Esophagus muscularis mucosa (tissue), 4 donors: Measurements from ENCODE around the gene ATXN1L. TPM values are rescaled to one million over a fixed set of nuclear protein-coding genes. Genes with fewer than 3 reads are reported as not detected.

ENCODE experiments used
- DNase-seq: peaks from one replicate; pipeline ENCODE4 v3.0.0-alpha.2; 2017; ENCODE audit errors: extremely low spot score
- H3K27ac ChIP-seq, 4 donors: fragments of 200-600 bp; sonication (generic); replicated peaks in 1 of 4; 1 replicate in 3 of 4; 2 replicates in 1 of 4; pipeline ENCODE4 v1.5.1; 2016 to 2019; ENCODE audit warnings: mild to moderate bottlenecking in 1 of 4
- H3K27me3 ChIP-seq, 4 donors: fragments of 200-600 bp; sonication (generic); one replicate each; pipeline versions ENCODE4 v1.5.1 to v1.6.0; 2016 to 2019
- H3K36me3 ChIP-seq, 4 donors: fragments of 200-600 bp; sonication (generic); one replicate each; pipeline ENCODE4 v1.5.1; 2016 to 2019
- H3K4me1 ChIP-seq, 4 donors: fragments of 200-600 bp; sonication (generic); one replicate each; pipeline ENCODE4 v1.5.1; 2016 to 2019
- H3K4me3 ChIP-seq, 4 donors: fragments of 200-600 bp; sonication (generic); 1 replicate in 2 of 4; 2 replicates in 2 of 4; pipeline ENCODE4 v1.5.1; 2016 to 2019; ENCODE audit warnings: mild to moderate bottlenecking in 4 of 4, moderate library complexity in 1 of 4
- H3K9me3 ChIP-seq, 4 donors: fragments of 200-600 bp; sonication (generic); 1 replicate in 3 of 4; 2 replicates in 1 of 4; pipeline ENCODE4 v1.5.1; 2016 to 2019
- EP300 ChIP-seq: sonication (generic); formaldehyde crosslinking; IDR thresholded peaks from one replicate; pipeline ENCODE4 v1.6.1; 2017; ENCODE audit warnings: antibody characterized with exemption
- POLR2A ChIP-seq: fragments of 450-650 bp; IDR thresholded peaks from one replicate; pipeline ENCODE4 v1.6.1; 2017; ENCODE audit warnings: antibody characterized with exemption, moderate library complexity, mild to moderate bottlenecking, low read depth
- POLR2AphosphoS5 ChIP-seq, 2 donors: sonication (generic); formaldehyde crosslinking; IDR thresholded peaks; one replicate each; pipeline ENCODE4 v1.6.1; 2017; ENCODE audit warnings: antibody characterized with exemption in 2 of 2
- WGBS: methylation state at CpG from one replicate; pipeline ENCODE4 v1.1.5; 2018; 5-methylcytosine and 5-hydroxymethylcytosine counted together
- intact Hi-C: fragments of 100-400 bp; cut with DNase I; formaldehyde crosslinking; loops from one replicate; pipeline ENCODE4 v1.15.1; 2023
- total RNA-seq, 4 donors: library from RNA; depleted of rRNA; stranded (reverse); fragments of >200 nt; gene quantifications; one replicate each; pipeline versions ENCODE4 v1.1.0 to v1.2.1, GENCODE V29; 2016
- TF ChIP-seq, protein P1 (sequence below), 3 experiments: fragments of 200-600 bp in 2 of 3; fragments of 450-650 bp in 1 of 3; sonication (generic) in 2 of 3; IDR thresholded peaks; one replicate each; pipeline ENCODE4 v1.5.1; 2017 to 2019; ENCODE audit warnings: antibody characterized with exemption in 3 of 3, mild to moderate bottlenecking in 2 of 3, moderate library complexity in 1 of 3

The ATXN1L gene
- total RNA-seq, 4 donors from 2014 or later, result 32.8 to 54.6 (median 42.9) TPM

DNA sequence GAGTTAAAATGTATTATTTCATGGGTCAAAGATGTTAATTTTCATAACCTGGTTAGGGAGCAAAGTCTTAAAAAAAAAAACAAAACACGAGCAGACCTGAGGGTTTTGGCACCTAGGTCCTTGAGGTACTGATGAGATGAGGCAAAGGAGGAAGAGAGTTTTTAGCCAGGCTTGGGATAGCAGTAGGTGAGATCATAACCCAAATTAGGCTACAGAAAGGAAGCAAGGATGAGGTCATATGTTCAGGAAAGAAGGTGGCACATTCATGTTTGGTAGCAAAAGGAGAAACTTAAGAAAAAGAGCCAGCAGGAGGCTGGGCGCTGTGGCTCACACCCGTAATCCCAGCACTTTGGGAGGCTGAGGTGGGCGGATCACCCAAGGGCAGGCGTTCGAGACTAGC lies 2.8 kb downstream of the ATXN1L start:
- H3K4me3 ChIP-seq, result no peak overlapping the region
- TF ChIP-seq POLR2A (no peak), EP300 (no peak), POLR2AphosphoS5 (IDR thresholded peaks at IDR 0.05) (no peak)
- TF ChIP-seq, protein P1, sequence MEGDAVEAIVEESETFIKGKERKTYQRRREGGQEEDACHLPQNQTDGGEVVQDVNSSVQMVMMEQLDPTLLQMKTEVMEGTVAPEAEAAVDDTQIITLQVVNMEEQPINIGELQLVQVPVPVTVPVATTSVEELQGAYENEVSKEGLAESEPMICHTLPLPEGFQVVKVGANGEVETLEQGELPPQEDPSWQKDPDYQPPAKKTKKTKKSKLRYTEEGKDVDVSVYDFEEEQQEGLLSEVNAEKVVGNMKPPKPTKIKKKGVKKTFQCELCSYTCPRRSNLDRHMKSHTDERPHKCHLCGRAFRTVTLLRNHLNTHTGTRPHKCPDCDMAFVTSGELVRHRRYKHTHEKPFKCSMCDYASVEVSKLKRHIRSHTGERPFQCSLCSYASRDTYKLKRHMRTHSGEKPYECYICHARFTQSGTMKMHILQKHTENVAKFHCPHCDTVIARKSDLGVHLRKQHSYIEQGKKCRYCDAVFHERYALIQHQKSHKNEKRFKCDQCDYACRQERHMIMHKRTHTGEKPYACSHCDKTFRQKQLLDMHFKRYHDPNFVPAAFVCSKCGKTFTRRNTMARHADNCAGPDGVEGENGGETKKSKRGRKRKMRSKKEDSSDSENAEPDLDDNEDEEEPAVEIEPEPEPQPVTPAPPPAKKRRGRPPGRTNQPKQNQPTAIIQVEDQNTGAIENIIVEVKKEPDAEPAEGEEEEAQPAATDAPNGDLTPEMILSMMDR (IDR thresholded peaks at IDR 0.05), result no peak
- no peak for DNase-seq
- intact Hi-C loops, result no loop called here
- H3K27me3 ChIP-seq, result no peaks in the 10 kb centered on the region
- no peak overlapping the region for H3K27ac ChIP-seq
- 76% methylated on average over 6 of the region's 6 CpGs for WGBS
- H3K36me3 ChIP-seq, result peaks cover 40 to 57% (median 54%) of the 10 kb centered on the region in 4 donors
- H3K9me3 ChIP-seq, result no peaks in the 10 kb centered on the region
- peaks cover 21 to 22% (median 22%) of the 10 kb centered on the region in 4 donors for H3K4me1 ChIP-seq

DNA sequence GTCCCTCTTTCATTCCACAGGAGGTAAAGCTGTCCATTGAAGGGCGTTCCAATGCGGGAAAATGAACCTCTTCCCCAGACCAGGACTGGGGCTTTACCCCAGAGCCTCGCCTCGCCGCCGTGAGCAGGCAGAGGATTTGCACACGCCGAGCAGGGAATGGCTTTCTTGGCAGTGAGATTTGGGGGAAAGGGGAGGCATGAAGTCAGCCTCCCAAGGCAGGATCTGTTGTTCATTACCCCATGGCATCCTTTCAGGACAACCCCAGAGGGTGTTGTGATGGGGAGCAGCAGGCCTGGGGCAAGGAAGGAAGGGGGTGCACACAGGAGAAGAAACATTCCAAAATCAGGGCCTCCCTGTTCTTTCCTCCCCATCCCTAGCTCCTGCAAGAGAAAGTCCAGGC lies 6.0 kb downstream of the ATXN1L start:
- Histone ChIP-seq H3K36me3 (peaks cover 40 to 82% (median 58%) of the 10 kb centered on the region in 4 donors), H3K27ac (no peak overlapping the region), H3K4me1 (peaks cover 12 to 25% (median 18%) of the 10 kb centered on the region in 4 donors), H3K27me3 (no peaks in the 10 kb centered on the region), H3K4me3 (no peak overlapping the region), H3K9me3 (no peaks in the 10 kb centered on the region)
- DNase-seq, result no peak
- TF ChIP-seq, protein P1 (IDR thresholded peaks at IDR 0.05), result no peak
- TF ChIP-seq POLR2AphosphoS5 (IDR thresholded peaks at IDR 0.05) (no peak), EP300 (no peak), POLR2A (no peak)
- intact Hi-C loops, result no loop called here
- WGBS, result 86% methylated on average over 8 of the region's 8 CpGs

GRCh38 chr16:71852158-71852557 lies 6.4 kb downstream of the ATXN1L start:
- Histone ChIP-seq H3K27me3 (no peaks in the 10 kb centered on the region), H3K9me3 (no peaks in the 10 kb centered on the region), H3K4me1 (peaks cover 8 to 21% (median 14%) of the 10 kb centered on the region in 4 donors), H3K36me3 (peaks cover 40 to 83% (median 58%) of the 10 kb centered on the region in 4 donors), H3K27ac (no peak overlapping the region), H3K4me3 (no peak overlapping the region)
- TF ChIP-seq POLR2A (no peak), EP300 (no peak), POLR2AphosphoS5 (IDR thresholded peaks at IDR 0.05) (no peak)
- 84% methylated on average over 3 of the region's 3 CpGs for WGBS
- no peak for DNase-seq
- intact Hi-C loops, result no loop called here

DNA sequence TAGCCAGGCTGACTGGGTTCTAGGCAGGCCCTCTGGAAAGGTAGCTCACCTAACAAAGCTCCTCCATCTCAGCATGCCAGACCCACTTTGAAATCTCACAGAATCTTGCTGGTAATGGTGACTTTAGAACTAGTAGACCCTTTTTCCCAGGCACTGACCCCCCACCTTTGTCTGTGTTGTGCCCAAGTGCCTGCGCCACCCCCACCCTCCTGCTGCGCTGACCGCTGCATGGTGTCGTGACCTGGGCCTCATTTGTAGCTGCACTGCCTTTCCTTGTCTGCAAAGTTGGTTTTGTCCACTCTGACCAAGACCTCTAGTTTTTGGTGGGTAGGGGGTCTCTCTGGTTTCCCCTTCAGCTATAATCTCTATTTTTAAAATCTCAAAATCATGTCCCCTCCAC lies 6.8 kb downstream of the ATXN1L start:
- H3K27ac ChIP-seq, result no peak overlapping the region
- no peak overlapping the region for H3K4me3 ChIP-seq

DNA sequence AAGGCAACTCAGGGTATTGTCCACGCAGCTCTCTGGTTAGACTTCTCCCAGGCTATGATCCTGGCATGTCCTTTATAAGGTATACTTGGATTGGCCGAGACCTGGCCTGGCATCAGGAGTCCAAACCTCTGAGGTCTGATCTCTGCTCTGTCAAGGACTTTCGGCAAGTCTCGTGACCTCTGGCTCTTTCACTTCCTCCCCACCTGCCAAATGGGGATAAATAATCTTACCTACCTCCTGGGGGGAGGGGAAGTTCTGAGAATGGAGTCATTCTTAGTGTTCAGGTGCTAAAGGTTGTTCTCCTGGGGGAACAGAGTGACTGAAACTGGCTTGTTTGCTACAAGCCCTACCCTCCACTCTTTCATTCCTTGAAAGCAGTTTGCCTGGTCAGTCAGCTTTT lies 7.6 kb downstream of the ATXN1L start:
- WGBS, result 87% methylated on average over 4 of the region's 4 CpGs

More for the DNA sequence above, 6.8 kb downstream of the ATXN1L start:
- WGBS, result 98% methylated on average over 4 of the region's 4 CpGs
- Histone ChIP-seq H3K9me3 (no peaks in the 10 kb centered on the region), H3K27me3 (no peaks in the 10 kb centered on the region), H3K36me3 (peaks cover 40 to 87% (median 58%) of the 10 kb centered on the region in 4 donors), H3K4me1 (peaks cover 4 to 17% (median 10%) of the 10 kb centered on the region in 4 donors)
- no peak for DNase-seq
- TF ChIP-seq EP300, result no peak
- TF ChIP-seq POLR2A, result no peak
- TF ChIP-seq POLR2AphosphoS5 (IDR thresholded peaks at IDR 0.05), result no peak
- TF ChIP-seq, protein P1 (IDR thresholded peaks at IDR 0.05), result no peak
- intact Hi-C loops, result no loop called here

More for the DNA sequence above, 7.6 kb downstream of the ATXN1L start:
- no peak for DNase-seq
- H3K27ac ChIP-seq, result no peak overlapping the region
- no peaks in the 10 kb centered on the region for H3K27me3 ChIP-seq
- peaks cover 37 to 82% (median 53%) of the 10 kb centered on the region in 4 donors for H3K36me3 ChIP-seq
- intact Hi-C loops, result no loop called here
- H3K4me3 ChIP-seq, result no peak overlapping the region
- H3K9me3 ChIP-seq, result no peaks in the 10 kb centered on the region
- no peak for TF ChIP-seq POLR2AphosphoS5 (IDR thresholded peaks at IDR 0.05)
- no peak for TF ChIP-seq EP300
- TF ChIP-seq, protein P1 (IDR thresholded peaks at IDR 0.05), result no peak
- no peak for TF ChIP-seq POLR2A
- H3K4me1 ChIP-seq, result peaks cover 2 to 16% (median 9%) of the 10 kb centered on the region in 4 donors
